Neural cell (in vitro differentiated cells): ENCODE results near the gene TPMT. TPM values are rescaled to one million over a fixed set of nuclear protein-coding genes. Genes with fewer than 3 reads are reported as not detected.
A peak's percentile ranks its signal among the peaks of the same experiment; 100 is the strongest.

Experiments used
- H2AFZ ChIP-seq: fragments of 200-600, 300-800 bp; sonication (generic), shearing (Covaris generic); 2 replicates; pipeline ENCODE4 v1.6.0; 2014; ENCODE audit warnings: low read depth, mild to moderate bottlenecking, antibody characterized with exemption, low read length, moderate library complexity
- H3F3A ChIP-seq: fragments of 200-600 bp; shearing (Covaris generic); 2 replicates; pipeline ENCODE4 v1.6.1; 2016; ENCODE audit warnings: mild to moderate bottlenecking, moderate library complexity, mixed read lengths, antibody characterized with exemption, low read length; ENCODE audit not compliant: insufficient read depth, poor library complexity, severe bottlenecking
- H3K27ac ChIP-seq: fragments of 200-600, 300-800 bp; sonication (generic), shearing (Covaris generic); 2 replicates; pipeline ENCODE4 v1.5.1; 2014; ENCODE audit warnings: mild to moderate bottlenecking, low read length, moderate library complexity
- H3K27me3 ChIP-seq: fragments of 300-800, 200-600 bp; sonication (generic), shearing (Covaris generic); 2 replicates; pipeline ENCODE4 v1.6.0; 2014; ENCODE audit warnings: mild to moderate bottlenecking, low read depth, low read length, moderate library complexity; ENCODE audit not compliant: insufficient read depth
- H3K36me3 ChIP-seq: fragments of 300-800, 200-600 bp; sonication (generic), shearing (Covaris generic); 2 replicates; pipeline ENCODE4 v1.5.1; 2014; ENCODE audit warnings: mild to moderate bottlenecking, antibody characterized with exemption, low read length, moderate library complexity; ENCODE audit not compliant: insufficient read depth
- H3K4me2 ChIP-seq: fragments of 300-800, 200-600 bp; sonication (generic), shearing (Covaris generic); 2 replicates; pipeline ENCODE4 v1.6.0; 2014; ENCODE audit warnings: mild to moderate bottlenecking, low read length
- H3K4me3 ChIP-seq: fragments of 300-800, 200-600 bp; sonication (generic), shearing (Covaris generic); 2 replicates; pipeline ENCODE4 v1.5.1; 2014; ENCODE audit warnings: mild to moderate bottlenecking, low read length, moderate library complexity
- H3K79me2 ChIP-seq: fragments of 200-600 bp; shearing (Covaris generic); replicated peaks from 2 replicates; pipeline ENCODE4 v1.6.0; 2014; ENCODE audit warnings: mild to moderate bottlenecking, low read length, moderate library complexity; ENCODE audit not compliant: insufficient read depth
- H3K9ac ChIP-seq: fragments of 300-800, 200-600 bp; sonication (generic), shearing (Covaris generic); 2 replicates; pipeline ENCODE4 v1.6.1; 2016; ENCODE audit warnings: mild to moderate bottlenecking, low read length, mixed read lengths
- H3K9me2 ChIP-seq: fragments of 200-600 bp; shearing (Covaris generic); 2 replicates; pipeline ENCODE4 v1.6.1; 2016; ENCODE audit warnings: mild to moderate bottlenecking, low read length, mixed read lengths; ENCODE audit not compliant: insufficient read depth
- H3K9me3 ChIP-seq: fragments of 200-600, 300-800 bp; sonication (generic), shearing (Covaris generic); 2 replicates; pipeline ENCODE4 v1.6.1; 2016; ENCODE audit warnings: mild to moderate bottlenecking, mixed run types, low read length, moderate library complexity, mixed read lengths
- H4K20me1 ChIP-seq: fragments of 200-600 bp; shearing (Covaris generic); 2 replicates; pipeline ENCODE4 v1.6.1; 2016; ENCODE audit warnings: mild to moderate bottlenecking, mixed run types; ENCODE audit not compliant: insufficient read depth
- CTCF ChIP-seq: fragments of 450-650 bp; IDR thresholded peaks from 2 replicates; pipeline ENCODE4 v1.5.1; 2014; ENCODE audit warnings: antibody characterized with exemption, mild to moderate bottlenecking, moderate library complexity; ENCODE audit not compliant: poor library complexity, severe bottlenecking
- EP300 ChIP-seq: fragments of 450-650 bp; conservative IDR thresholded peaks from 2 replicates; pipeline ENCODE4 v1.6.1; 2014; ENCODE audit warnings: antibody characterized with exemption, mild to moderate bottlenecking, moderate library complexity; ENCODE audit not compliant: poor library complexity, severe bottlenecking
- EZH2 ChIP-seq: fragments of 200-600, 300-800 bp; shearing (Covaris generic), sonication (generic); IDR thresholded peaks from 2 replicates; pipeline ENCODE4 v1.6.1; 2014; ENCODE audit warnings: antibody characterized with exemption, low read length, borderline replicate concordance, mild to moderate bottlenecking; ENCODE audit not compliant: insufficient read depth, poor library complexity, severe bottlenecking
- MXI1 ChIP-seq: fragments of 450-650 bp; conservative IDR thresholded peaks from 2 replicates; pipeline ENCODE4 v1.6.1; 2014; ENCODE audit warnings: antibody characterized with exemption, mild to moderate bottlenecking; ENCODE audit not compliant: poor library complexity, severe bottlenecking
- POLR2AphosphoS5 ChIP-seq: IDR thresholded peaks from 2 replicates; pipeline ENCODE4 v1.6.1; 2012
- RAD21 ChIP-seq: fragments of 450-650 bp; conservative IDR thresholded peaks from 2 replicates; pipeline ENCODE4 v1.6.1; 2014; ENCODE audit warnings: antibody characterized with exemption, mild to moderate bottlenecking, moderate library complexity
- REST ChIP-seq: IDR thresholded peaks from 2 replicates; pipeline ENCODE4 v1.6.1; 2012; ENCODE audit warnings: borderline replicate concordance
- SMC3 ChIP-seq: fragments of 450-650 bp; conservative IDR thresholded peaks from 2 replicates; pipeline ENCODE4 v1.6.1; 2014; ENCODE audit warnings: antibody characterized with exemption, mild to moderate bottlenecking, moderate library complexity; ENCODE audit not compliant: poor library complexity
- TAF1 ChIP-seq: IDR thresholded peaks from 2 replicates; pipeline ENCODE4 v1.6.1; 2012; ENCODE audit warnings: low read depth
- polyA plus RNA-seq: library from polyadenylated mRNA; depleted of rRNA; stranded (reverse); fragments of >200 nt; gene quantifications from 2 replicates; pipeline ENCODE4 v1.2.3, GENCODE V29; 2014

TPMT gene
- polyA plus RNA-seq, 1 donor from 2014 or later, result 5.7 TPM

- no peak overlapping the region for H2AFZ ChIP-seq
- no peak for TF ChIP-seq CTCF
- TF ChIP-seq TAF1, result no peak
- TF ChIP-seq REST, result no peak
- no peak for TF ChIP-seq POLR2AphosphoS5
- TF ChIP-seq RAD21, result no peak
- no peak for TF ChIP-seq EP300
- TF ChIP-seq SMC3, result no peak
- no peak for TF ChIP-seq EZH2
- no peak for TF ChIP-seq MXI1
- H3F3A ChIP-seq, result no peaks in the 10 kb centered on the region
- no peaks in the 10 kb centered on the region for H3K9me3 ChIP-seq
- H3K9me2 ChIP-seq, result no peaks in the 10 kb centered on the region
- no peak overlapping the region for H3K9ac ChIP-seq
- H4K20me1 ChIP-seq, result no peaks in the 10 kb centered on the region
- H3K36me3 ChIP-seq, result no peaks in the 10 kb centered on the region
- no peak overlapping the region for H3K27ac ChIP-seq
- no peaks in the 10 kb centered on the region for H3K79me2 ChIP-seq
- no peaks in the 10 kb centered on the region for H3K27me3 ChIP-seq
- no peak overlapping the region for H3K4me3 ChIP-seq
- H3K4me2 ChIP-seq, result no peak overlapping the region
These were observed 6.0 kb upstream of the TPMT start for GRCh38 chr6:18160911-18161310.

GRCh38 chr6:18155864-18156421 is 1.1 kb upstream of the TPMT start:
- Histone ChIP-seq H3K36me3 (no peaks in the 10 kb centered on the region), H3K9me2 (no peaks in the 10 kb centered on the region), H2AFZ (peak overlapping the region; percentile 63), H3K27me3 (no peaks in the 10 kb centered on the region), H3K79me2 (no peaks in the 10 kb centered on the region), H3K27ac (peak overlapping the region; percentile 68), H3F3A (no peaks in the 10 kb centered on the region), H3K9ac (peak overlapping the region; percentile 77), H3K9me3 (no peaks in the 10 kb centered on the region), H4K20me1 (no peaks in the 10 kb centered on the region), H3K4me2 (peak overlapping the region; percentile 52), H3K4me3 (peak overlapping the region; percentile 92)
- TF ChIP-seq RAD21, result peak; percentile 23
- peak; percentile 7 for TF ChIP-seq MXI1
- peak; percentile 64 for TF ChIP-seq CTCF
- TF ChIP-seq EZH2, result no peak
- TF ChIP-seq SMC3, result no peak
- TF ChIP-seq REST, result no peak
- no peak for TF ChIP-seq EP300
- no peak for TF ChIP-seq TAF1
- TF ChIP-seq POLR2AphosphoS5, result no peak
